Erythroblast (primary cell): ENCODE results near the gene ANKRD28.
"Not testable (repeated sequence)": the region's sequence is repeated elsewhere in the genome, so short reads cannot be mapped to it uniquely, and the experiment has no call there.

Experiments
- DNase-seq, 2 experiments: peaks; one replicate each; lab custom pipeline; 2025; lab: John Stamatoyannopoulos, UW
- GATA1 ChIP-seq: IDR thresholded peaks from 2 replicates; pipeline ENCODE4 v1.6.1; 2011; ENCODE audit warnings: low read depth, mild to moderate bottlenecking, control low read depth, low read length, moderate library complexity
- POLR2A ChIP-seq: IDR thresholded peaks from 2 replicates; pipeline ENCODE4 v1.6.1; 2011; ENCODE audit warnings: mild to moderate bottlenecking, low read length

ANKRD28 gene

DNA sequence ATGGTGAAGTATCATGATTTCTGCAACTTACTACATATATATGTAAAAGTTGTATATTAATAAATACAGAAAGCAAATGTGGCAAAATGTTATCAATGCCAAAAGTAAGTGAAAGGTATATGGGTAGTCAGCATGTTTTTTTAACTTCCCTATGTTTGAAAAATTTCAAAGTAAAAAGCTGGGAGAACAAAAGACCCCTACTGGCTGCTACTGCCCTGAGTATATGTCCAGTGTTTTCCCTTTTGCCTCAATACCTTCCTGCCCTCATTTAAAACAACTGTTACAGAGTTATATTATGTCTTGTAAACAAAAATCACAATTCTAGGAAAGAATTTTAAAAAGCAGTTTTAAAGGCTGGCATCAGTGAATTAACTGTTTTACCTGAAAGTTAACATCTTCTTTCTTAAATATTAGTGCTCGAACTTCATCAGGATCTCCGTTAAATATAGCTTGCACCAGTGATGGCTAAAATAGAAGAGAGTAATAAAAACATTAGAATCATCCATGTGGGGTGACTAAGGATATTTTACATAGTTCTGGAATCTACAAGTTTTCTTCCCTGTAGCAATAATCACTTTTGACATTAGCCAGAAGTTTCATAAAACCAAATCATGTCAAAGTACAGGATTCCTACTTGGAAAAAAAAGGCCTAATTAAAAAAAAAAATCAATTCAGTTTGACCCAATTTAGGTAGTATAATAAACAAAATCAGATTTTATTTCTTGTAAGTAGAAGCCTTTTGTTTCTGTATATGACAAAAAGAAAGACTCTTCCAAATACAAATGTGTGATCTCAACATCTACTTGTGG is 2.7 kb downstream of the ANKRD28 start:
- TF ChIP-seq POLR2A: no peak
- no peak for TF ChIP-seq GATA1
- DNase-seq: no peak

DNA sequence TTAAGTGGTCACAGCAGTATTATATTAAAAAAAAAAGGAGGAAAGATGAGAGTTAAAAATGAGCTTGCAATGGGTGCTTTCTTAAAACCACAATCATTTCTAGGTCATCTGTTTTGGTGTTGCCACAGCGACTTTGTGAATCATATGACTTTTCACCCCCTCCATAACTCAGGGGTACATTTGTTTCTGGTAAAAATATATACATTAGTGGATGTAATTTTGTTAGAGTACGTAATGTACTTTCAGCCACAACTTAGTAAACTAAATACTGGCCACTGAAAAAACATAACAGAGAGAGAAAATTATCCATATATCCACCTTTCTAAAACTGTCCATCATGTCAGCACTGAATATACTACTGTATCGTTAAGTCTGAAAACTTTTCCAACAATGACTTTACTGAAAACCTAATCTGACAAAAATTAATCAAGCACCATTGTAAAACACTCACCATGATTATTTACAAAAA is 3.4 kb downstream of the ANKRD28 start:
- TF ChIP-seq POLR2A: no peak
- no peak for TF ChIP-seq GATA1
- peak; percentile 9 for DNase-seq

DNA sequence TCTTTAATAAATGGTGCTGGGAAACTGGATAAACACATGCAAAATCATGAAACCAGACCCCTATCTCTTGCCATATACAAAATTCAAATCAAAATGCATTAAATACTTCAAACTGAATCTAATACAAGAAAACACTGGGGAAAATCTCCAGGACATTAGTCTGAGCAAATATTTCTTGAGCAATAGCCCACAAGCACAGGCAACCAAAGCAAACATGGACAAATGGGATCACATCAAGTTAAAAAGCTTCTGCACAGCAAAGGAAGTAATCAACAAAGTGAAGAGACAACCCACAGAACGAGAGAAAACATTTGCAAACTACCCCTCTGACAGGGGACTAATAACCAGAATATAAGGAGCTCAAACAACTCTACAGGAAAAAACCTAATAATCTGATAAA is 6.3 kb downstream of the ANKRD28 start:
- no peak for TF ChIP-seq POLR2A
- TF ChIP-seq GATA1: no peak
- no peak for DNase-seq

DNA sequence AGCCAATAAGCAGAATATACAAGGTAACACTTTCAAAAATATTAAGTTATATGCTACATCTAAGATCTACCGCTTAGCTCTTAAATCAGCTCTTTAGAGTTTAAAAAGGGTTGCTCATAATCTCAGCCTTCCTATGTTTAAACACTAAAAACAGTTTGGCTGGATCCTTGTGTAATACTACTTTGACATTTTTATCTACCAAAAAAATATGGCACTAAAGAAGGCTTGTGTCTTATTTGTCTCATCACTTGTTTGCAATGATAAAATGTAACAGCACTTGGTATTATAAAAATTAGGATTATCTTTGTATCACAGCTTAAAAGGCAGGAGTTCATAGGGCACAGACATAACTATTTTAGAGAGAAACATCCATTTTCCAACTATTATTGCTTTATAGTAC is 9.8 kb downstream of the ANKRD28 start:
- TF ChIP-seq POLR2A (no peak), GATA1 (no peak)
- DNase-seq: peak; percentile 22 to 43

DNA sequence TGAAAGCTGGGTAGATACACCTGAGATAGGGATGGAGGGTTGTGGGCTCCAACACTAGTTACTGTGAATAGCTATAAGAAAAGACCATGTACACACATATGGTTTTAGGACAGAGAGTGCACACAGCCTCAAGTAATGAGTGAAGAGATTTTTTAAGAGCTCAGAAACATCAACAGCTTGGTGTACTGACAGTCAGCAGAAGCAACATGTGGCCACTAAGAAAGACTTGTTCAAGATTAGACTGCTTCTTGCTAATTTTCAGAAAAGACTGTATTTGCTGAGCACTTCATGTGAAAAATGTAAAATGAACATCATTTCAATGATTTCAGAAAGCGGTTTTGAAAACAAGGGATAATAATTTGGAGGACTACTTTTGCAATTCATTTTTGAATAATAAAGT is 10.3 kb downstream of the ANKRD28 start:
- no peak for DNase-seq
- TF ChIP-seq POLR2A (no peak), GATA1 (no peak)

DNA sequence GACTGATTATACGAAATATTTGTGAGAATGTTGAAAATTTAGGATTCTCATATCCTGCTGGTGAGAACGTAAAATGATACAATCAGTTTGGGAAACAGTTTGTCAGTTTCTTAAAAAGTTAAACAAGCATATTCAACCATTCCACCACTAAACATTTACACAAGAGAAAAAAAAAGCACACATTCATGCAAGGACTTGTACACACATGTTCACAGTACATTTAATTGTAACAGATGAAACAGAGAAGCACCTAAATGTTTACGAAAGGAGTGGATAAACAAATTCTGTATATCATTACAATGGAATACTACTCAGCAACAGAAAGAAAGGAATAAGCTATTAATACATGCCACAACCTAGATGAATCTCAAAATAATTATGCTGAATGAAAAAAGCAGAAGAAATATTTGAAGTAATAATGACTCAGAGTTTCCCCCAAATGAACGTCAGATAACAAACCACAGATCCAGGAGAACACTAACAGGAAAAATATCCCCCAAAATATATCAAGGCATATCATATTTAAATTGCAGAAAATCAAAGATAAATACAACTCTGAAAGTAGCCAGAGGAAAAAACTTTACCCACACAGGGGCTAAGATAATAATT is 14.3 kb downstream of the ANKRD28 start:
- no peak for DNase-seq
- TF ChIP-seq GATA1 (no peak), POLR2A (no peak)

DNA sequence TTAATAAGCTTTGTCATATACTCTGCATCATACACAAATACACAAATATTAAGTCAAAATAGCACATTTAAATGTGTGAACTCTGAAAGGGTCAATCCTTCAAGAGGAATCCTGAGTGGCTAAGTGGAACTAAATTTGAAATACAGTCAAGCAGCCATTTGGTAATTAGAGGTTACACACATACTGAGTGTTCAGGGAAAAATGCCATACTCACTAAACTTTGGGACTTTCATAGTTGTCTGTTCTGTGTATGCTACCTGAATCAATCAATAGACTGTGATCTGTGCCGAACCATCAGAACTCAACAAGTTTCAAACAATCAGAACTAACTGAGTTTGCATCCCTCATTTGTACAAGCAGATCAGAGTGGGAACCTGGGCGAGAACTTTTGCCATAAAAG is 15.3 kb downstream of the ANKRD28 start:
- DNase-seq: no peak
- TF ChIP-seq POLR2A (no peak), GATA1 (no peak)

DNA sequence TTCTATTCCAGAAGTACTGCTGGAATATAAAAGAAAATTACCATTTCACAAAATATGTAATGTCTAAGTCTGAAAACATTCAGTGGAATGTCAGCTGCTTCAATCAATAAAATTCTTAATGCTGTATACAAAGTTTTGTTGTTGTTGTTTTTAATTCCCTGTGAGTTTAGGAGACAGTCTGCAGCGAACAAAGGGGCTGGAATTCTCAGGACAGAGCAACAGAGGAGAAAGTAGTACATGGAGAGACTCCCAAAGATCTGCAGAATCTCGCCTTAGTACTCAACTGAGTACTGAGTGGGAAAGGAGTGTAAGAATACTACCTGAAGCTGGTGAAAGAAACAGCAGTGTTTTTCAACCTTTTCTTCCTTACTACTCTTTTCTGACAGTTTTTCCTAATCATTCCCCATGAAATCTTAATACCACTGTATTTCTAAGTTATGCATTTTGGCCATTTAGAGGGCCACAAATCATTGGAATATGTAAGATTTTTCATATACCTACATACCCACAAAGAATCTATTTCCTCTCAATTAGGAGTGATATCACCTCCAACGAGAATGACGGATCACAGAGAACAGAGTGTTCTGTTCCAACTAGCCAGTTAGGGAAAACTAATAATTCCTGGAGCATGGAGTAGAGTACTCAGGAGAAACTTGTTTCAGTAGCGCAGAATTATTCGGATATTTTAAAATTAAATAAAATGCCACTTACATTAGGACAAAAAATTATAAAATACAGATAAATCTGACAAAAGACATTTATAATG is 16.0 kb downstream of the ANKRD28 start:
- DNase-seq: no peak
- no peak for TF ChIP-seq POLR2A
- TF ChIP-seq GATA1: no peak

DNA sequence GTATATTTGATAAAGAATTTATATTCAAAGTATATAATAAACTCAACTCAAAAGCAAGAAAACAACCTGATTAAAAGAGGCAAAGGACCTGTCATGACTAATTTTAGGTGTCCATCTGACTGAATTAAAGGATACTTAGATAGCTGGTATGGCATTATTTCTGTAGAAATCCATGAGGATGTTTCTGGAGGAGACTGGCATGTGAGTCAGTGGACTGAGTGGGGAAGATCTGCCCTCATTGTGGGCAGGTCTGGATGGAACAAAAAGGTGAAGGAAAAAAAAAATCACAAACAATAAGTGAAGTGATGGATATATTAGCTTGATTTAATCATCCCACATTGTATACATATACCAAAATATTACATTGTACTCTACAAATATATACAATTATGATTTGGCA is 16.6 kb downstream of the ANKRD28 start:
- TF ChIP-seq POLR2A (no peak), GATA1 (no peak)
- DNase-seq: no peak

DNA sequence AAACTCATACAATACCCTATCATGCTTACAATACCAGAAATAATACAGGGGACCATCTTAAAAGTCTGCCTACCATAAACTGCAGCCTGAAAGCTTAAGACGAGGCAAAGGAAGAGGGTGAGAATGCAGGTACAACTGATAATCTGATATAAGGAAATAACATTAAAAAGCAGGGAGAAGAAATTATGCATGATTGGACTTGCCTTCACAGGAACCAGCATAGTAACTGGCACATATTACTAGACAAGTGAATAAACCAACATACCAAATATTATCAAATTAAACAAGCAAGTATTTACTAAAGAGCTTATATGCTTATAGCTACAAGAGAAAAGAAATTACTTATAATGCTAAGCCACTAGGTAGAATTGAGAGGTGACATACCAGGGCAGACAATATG is 18.7 kb downstream of the ANKRD28 start:
- TF ChIP-seq GATA1 (no peak), POLR2A (no peak)
- no peak for DNase-seq

DNA sequence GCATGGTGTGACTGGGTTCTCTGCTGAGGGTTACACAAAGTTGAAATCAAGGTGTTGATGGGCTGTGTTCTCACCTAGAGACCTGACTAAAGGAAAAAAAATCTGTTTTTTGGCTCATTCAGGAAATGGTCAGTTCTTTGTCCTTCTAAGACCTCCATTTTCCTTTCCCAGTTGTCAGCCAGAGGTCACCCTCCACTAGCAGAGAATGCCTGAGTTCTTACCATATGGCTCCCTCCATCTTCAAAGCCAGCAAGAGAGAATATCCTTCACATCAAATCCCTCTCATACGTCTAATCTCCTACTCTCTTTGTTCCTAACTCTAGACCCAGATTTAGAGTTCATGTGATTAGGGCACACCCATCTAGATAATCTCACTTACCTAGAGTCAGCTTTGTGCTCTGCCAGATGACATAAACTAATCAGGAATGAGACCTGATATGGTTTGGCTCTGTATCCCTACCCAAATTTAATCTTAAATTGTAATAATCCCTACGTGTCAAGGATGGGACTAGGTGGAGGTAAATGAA is 19.4 kb downstream of the ANKRD28 start:
- no peak for TF ChIP-seq POLR2A
- no peak for TF ChIP-seq GATA1
- no peak for DNase-seq

DNA sequence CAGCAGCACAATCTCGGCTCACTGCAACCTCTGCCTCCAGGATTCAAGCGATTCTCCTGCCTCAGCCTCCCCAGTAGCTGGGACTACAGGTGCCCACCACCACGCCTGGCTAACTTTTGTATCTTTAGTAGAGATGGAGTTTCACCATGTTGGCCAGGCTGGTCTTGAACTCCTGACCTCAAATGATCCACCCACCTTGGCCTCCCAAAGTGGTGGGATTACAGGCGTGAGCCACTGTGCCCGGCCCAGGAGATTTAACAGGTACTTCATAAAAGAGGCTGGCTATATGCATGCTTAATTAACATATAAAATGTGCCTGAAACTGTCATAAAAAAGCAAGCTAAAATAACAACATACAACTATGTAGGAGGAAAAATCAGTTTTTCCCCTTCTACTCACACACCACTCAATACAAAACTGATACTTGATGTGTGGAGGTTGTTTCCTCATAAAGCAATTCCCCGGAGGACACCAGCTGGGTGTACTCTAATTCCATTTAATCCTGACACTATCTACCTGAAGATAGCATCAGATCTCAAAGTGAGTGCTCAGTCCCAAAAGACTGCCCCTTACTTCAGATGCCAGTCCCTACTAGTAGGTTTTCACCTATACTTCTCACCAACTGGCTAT is 22.7 kb downstream of the ANKRD28 start:
- DNase-seq: not testable (repeated sequence)

DNA sequence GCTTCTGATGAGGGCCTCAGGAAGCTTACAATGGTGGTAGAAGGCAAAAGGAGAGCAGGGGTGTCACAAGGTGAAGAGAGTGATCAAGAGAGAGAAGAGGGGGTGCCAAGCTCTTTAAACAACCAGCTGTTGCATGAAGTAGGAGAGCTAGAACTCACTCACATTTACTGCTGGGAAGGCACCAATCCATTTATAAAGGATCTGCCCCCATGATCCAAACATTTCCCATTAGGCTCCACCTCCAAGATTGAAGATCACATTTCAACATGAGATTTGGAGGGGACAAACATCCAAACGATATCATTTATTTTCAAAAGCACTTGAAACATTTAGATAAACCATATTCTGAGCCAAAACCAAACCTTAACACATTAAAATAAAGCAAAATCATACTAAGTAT is 26.3 kb downstream of the ANKRD28 start:
- TF ChIP-seq GATA1: no peak
- TF ChIP-seq POLR2A: no peak

More for the DNA sequence above, 26.3 kb downstream of the ANKRD28 start:
- DNase-seq: no peak
